NCI-H1436 (cell line): ENCODE measurements around the gene CHFR.
A peak's percentile ranks its signal among the peaks of the same experiment; 100 is the strongest.
"Not testable (repeated sequence)": the region's sequence is repeated elsewhere in the genome, so short reads cannot be mapped to it uniquely, and the experiment has no call there.

Experiments used
- DNase-seq: peaks from one replicate; lab custom pipeline; 2025; lab: John Stamatoyannopoulos, UW

The CHFR gene

DNA sequence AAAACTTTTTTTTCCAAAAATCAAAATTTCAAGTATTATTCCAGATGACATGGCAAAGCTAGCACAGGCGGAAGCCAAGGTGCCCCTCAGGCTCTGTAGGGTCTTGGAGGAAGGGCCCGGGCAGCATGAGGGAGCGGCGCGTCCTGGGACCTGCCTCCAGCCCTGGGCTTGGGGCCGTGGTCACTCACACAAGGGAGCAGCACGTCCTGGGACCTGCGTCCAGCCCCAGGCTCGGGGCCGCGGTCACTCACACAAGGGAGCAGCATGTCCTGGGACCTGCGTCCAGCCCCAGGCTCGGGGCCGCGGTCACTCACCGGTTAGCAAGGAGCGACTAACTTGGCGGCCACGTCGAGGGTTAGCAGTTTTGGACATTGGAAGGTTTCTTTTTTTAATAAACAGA is 46.9 kb downstream of the CHFR start:
- DNase-seq, result no peak

GRCh38 chr12:132839558-132840235 is 47.7 kb downstream of the CHFR start:
- no peak for DNase-seq

DNA sequence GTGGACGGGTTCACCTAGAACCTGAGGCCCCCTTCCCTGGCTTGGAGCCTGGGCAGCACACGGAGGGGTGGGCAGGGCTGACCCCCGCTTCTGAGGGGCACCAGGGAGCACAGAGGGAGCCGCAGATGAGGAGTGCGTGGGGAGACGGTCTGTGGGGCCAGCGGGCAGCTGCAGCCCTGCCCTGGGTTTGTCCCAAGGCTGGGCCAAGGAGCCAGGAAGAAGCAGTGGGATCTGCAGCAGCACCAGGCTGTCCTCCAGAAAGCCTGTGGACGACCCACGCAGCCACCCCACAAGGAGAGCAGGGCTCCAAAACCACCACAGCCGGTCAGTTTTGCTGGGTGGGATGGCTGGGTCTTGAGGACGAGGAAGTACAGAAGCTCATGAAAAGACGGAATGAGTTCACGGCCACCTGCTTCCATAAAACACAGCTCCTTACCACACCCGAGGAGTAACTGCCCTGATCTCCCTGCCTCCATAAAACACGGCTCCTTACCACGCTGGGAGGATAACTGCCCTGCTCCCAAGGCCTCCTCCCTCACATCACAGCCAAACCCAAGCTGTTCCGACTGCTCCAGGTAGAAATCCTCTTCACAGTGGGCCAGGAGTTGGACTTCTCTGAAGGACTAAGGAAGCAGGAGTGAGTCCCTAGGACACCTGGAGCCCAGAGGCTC is 48.9 kb downstream of the CHFR start:
- no peak for DNase-seq

DNA sequence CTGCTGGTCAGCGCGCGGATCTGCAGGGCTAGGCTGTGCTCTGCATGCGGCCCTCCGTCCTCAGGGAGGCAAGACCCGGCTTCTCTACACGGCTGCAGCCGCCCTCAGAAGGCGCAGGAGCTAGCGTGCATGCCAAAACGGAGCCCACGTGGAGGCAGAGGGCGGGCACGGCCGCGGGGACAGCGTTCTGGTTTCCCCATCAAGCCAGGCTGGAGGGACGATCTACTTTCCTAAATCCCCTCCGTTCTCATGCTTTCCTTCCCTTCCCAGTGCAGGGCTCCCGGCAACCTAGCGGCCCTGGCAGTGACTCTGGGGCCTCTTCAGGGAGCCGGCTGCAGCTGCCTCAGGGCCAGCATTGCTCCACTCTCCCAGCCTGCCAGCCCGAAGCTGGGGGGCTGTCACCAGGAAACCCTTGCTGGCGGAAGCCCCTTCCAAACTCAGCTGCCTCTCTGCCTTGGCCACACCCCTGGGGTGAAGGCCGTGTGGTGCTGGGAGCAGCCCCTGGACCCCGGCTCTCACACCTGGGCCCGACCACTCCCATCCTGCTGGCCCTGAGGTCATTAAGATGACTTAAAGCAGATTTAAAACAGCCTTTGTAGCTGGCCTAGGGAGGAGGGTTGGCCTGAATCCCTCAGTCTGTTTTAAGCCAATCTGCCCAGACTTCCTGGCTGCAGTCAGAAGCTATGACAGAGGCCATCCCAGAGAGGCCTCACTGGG is 49.6 kb downstream of the CHFR start:
- DNase-seq, result no peak

- DNase-seq, result no peak
Measured at GRCh38 chr12:132836795-132837331, 50.5 kb downstream of the CHFR start.

GRCh38 chr12:132836230-132836629 is 51.2 kb downstream of the CHFR start:
- not testable (repeated sequence) for DNase-seq

- DNase-seq, result no peak
Measured at GRCh38 chr12:132835076-132836025, 52.1 kb downstream of the CHFR start.

- no peak for DNase-seq
Measured at GRCh38 chr12:132834181-132834711, 53.2 kb downstream of the CHFR start.

- no peak for DNase-seq
Measured at GRCh38 chr12:132833341-132833740, 54.1 kb downstream of the CHFR start.

DNA sequence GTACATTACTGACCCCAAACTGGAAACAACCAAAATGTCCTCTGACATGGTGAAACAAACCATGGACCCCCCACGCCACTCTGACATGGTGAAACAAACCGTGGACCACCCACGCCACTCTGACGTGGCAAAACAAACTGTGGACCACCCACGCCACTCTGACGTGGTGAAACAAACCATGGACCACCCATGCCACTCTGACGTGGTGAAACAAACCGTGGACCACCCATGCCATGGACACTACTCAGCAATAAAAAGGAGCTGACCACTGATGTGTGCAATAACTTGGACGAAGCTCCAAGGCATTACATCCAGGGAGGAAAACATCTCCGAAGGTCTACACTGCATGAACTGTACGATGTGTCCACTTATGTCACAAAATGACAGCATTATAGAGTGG is 55.6 kb downstream of the CHFR start:
- no peak for DNase-seq

GRCh38 chr12:132828706-132829534 is 58.5 kb downstream of the CHFR start, which contains the start of gene GOLGA3:
TSS of gene GOLGA3 (minus strand) at chr12:132828869. CDS start at chr12:132822128, 6,741 bp downstream.
- peak; percentile 91 for DNase-seq

DNA sequence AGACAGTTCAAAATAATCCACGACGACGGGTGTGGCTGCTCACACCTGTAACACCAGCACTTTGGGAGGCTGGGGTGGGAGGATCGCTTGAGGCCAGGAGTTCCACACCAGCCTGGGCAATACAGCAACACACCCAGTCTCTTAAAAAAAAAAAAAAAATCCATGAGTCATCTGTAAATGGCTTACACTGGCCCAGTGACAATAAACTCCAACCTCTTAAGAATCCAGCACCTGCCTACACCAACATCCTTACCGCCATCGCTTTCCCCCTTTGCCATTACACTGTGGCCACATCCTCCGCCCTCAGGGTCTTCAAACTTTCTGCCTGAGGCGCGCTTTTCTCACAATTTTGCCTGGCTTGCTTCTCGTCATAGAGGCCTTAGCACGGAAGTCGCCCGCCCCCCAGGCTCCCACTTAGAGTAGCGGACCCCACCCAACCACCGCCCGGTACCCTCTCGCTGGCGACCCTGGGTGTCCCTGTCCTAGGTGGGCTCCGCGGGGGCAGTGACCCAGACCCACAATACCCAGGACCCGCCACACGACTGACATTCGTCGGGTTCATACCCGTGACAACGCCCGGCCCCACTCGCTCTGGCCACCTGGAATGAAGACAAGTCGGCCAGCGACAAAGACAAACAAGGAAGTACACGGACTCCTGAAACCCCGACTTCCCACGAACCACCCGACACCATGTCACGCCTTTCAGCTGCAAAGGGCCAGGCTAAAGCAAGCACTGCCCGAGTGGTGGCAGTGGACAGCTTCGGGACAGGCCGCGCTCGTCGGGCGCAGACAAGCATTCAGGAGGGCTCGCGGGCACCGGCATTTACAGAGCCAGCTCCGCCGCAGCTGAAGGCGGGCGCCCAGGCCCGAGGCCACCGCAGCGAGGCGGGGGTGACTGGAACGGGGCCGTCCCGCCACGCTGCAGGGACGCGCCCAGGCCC is 59.4 kb downstream of the CHFR start:
- DNase-seq, result no peak

DNA sequence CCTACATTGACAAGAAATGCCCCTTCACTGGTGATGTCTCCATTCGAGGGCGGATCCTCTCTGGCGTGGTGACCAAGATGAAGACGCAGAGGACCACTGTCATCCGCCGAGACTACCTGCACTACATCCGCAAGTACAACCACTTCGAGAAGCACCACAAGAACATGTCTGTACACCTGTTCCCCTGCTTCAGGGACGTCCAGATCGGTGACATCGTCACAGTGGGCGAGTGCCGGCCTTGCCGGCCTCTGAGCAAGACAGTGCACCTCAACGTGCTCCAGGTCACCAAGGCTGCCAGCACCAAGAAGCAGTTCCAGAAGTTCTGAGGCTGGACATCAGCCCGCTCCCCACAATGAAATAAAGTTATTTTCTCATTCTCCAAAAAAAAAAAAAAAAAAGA is 61.5 kb downstream of the CHFR start:
- no peak for DNase-seq

- DNase-seq, result no peak
Measured at GRCh38 chr12:132825089-132825488, 62.3 kb downstream of the CHFR start.

GRCh38 chr12:132824053-132824452 is 63.4 kb downstream of the CHFR start:
- DNase-seq, result no peak

- DNase-seq, result no peak
Measured at GRCh38 chr12:132818562-132818961, 68.8 kb downstream of the CHFR start.

DNA sequence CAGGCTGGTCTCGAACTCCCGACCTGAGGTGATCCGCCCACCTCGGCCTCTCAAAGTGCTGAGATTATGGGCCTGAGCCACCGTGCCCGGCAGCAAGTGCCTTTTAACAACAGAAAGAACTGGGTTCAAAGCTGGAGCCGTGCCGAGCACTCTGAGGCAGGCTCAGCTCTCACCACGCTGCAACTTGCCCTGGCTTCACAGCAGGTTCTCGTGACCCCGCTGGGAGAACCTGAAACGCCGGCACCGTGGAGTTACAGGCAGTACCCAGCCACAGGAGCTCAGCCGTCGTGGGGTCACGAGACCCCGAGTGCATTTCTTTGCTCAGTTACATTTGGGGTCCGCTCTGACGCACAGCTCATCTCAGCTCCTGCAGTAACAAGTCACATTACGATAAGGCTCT is 73.2 kb downstream of the CHFR start:
- DNase-seq, result no peak

GRCh38 chr12:132813443-132813842 is 74.0 kb downstream of the CHFR start:
- no peak for DNase-seq

DNA sequence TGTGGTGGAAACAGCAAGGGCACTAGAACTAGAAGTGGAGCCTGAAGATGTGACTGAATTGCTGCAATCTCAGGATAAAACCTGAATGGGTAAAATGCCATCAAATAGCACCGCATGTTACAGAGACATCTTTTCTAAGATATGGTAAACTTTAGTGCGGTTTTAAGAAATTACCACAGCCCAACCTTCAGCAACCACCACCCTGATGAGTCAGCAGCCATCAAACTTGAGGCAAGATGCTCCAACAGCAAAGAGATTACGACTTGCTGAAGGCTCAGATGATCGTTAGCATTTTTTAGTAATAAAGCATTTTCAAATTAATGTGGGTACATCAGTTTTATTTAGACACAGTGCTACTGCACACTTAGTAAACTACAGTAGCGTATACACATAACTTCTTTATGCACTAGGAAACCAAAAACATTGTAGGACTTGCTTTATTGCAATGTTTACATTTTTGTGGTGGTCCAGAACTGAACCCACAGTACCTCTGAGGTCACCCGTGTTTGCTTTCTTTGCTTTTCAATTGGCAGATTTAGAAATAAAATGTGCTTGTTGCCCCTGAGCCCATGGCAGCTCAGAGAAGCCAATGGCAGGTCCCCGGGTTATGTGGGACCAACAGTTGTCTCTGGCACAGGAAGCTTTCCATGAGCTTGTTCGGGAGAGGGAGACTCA is 74.6 kb downstream of the CHFR start:
- no peak for DNase-seq
